Left lung (tissue), 10 donors: ENCODE data around the gene TRIM56. TPM values are rescaled to one million over a fixed set of nuclear protein-coding genes. Genes with fewer than 3 reads are reported as not detected.

Experiments used
- ATAC-seq: fragments of 200-7000 bp; cut with Tn5 transposase; one replicate; pipeline ENCODE4 v1.9.1; 2020; ENCODE audit warnings: moderate library complexity
- DNase-seq, 4 donors: peaks; one replicate each; pipeline ENCODE4 v3.0.0-alpha.2; 2013 to 2020
- H3K27ac ChIP-seq, 2 donors: fragments of 200-600 bp; sonication (generic) in 1 of 2; one replicate each; pipeline versions ENCODE4 v1.5.0 to v1.8.0; 2020 to 2021
- H3K27me3 ChIP-seq, 2 donors: fragments of 200-600 bp; sonication (generic) in 1 of 2; one replicate each; pipeline versions ENCODE4 v1.5.0 to v1.8.0; 2020 to 2021
- H3K36me3 ChIP-seq, 2 donors: fragments of 200-600 bp; sonication (generic) in 1 of 2; one replicate each; pipeline versions ENCODE4 v1.5.0 to v1.8.0; 2020 to 2021
- H3K4me1 ChIP-seq, 2 donors: fragments of 200-600 bp; one replicate each; pipeline ENCODE4 v1.8.0; 2021
- H3K4me3 ChIP-seq, 2 donors: fragments of 200-600 bp; sonication (generic) in 1 of 2; one replicate each; pipeline versions ENCODE4 v1.5.0 to v1.8.0; 2020 to 2021; ENCODE audit warnings: mild to moderate bottlenecking in 1 of 2
- H3K9me3 ChIP-seq, 2 donors: fragments of 200-600 bp; sonication (generic) in 1 of 2; one replicate each; pipeline versions ENCODE4 v1.5.0 to v1.8.0; 2020 to 2021
- CTCF ChIP-seq, 2 donors: fragments of 200-600 bp; sonication (generic) in 1 of 2; IDR thresholded peaks; one replicate each; pipeline versions ENCODE4 v1.5.0 to v1.8.0; 2021; ENCODE audit warnings: antibody characterized with exemption in 2 of 2
- intact Hi-C, 2 donors: fragments of 100-400 bp; cut with DNase I; formaldehyde crosslinking; loops; one replicate each; pipeline versions ENCODE4 v1.11.2 to v1.14.2; 2022
- polyA plus RNA-seq, 6 donors: library from polyadenylated mRNA; unstranded; fragments of 120-200 nt; gene quantifications; one replicate each; pipeline ENCODE4 v1.2.1, GENCODE V29; 2013; ENCODE audit not compliant: insufficient read length in 6 of 6
- total RNA-seq, 2 donors: library from RNA; stranded (reverse); fragmentation: NEBNext Ultra II Directional; extraction: Animal tissue kit (Norgen Biotek cat#: 25700); gene quantifications; one replicate each; pipeline ENCODE4 v1.2.1, GENCODE V29; 2021
- donor health status: DM: no; HTN: yes; CAD: no.
- donor health status: DM: no; HTN: no; CAD: no.

TRIM56 gene
- total and polyA plus RNA-seq, 8 donors = 23.4 to 55.6 (median 26.9) TPM

DNA sequence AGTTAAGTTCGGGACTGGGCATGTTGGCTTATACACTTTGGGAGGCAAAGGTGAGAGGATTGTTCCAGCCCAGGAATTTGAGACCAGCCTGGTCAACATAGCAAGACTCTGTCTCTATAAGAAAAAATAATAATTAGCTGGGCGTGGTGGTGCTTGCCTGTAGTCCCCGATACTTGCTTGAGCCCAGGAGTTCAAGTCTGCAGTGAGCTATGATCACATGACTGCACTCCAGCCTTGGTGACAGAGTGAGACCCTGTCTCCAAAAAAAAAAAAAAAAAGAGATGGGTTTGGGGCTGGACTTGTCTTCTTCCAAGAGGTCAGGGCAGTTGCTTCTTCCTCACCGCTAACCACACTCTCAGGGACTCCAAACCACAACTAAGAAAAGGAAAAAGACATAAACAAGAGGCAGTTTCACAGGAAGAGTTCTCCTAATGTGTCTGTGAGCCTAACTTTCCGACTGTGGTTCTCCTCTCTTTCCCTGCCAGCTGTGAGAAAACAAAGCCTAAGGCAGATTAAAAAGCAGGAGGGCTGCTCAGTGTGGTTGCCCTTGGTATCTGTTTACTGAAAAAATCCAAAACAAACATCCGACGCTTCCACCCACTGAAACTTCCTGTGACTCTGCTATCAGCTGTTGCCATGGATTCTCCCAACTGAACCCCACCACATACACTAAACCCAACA, 39.2 kb downstream of the TRIM56 start:
- Histone ChIP-seq H3K27ac (peak overlapping the region; percentile 63 to 83), H3K36me3 (no peaks in the 10 kb centered on the region), H3K4me1 (peaks cover 17 to 71% of the 10 kb centered on the region in 2 donors), H3K27me3 (peaks cover 0 to 58% of the 10 kb centered on the region in 2 donors), H3K4me3 (no peak overlapping the region), H3K9me3 (no peaks in the 10 kb centered on the region)
- peak in 1 of 4 donors; percentile 65 for DNase-seq
- intact Hi-C loops = no loop called here
- no peak for TF ChIP-seq CTCF (IDR thresholded peaks at IDR 0.05)
- ATAC-seq = peak; percentile 7

- Histone ChIP-seq H3K36me3 (peaks cover 0 to 10% of the 10 kb centered on the region in 2 donors), H3K4me3 (no peak overlapping the region), H3K27me3 (peaks cover 0 to 58% of the 10 kb centered on the region in 2 donors), H3K4me1 (peaks cover 17 to 75% of the 10 kb centered on the region in 2 donors), H3K9me3 (no peaks in the 10 kb centered on the region), H3K27ac (peak overlapping the region; percentile 63 to 83)
- peak; percentile 38 for ATAC-seq
- intact Hi-C loops = no loop called here
- TF ChIP-seq CTCF (IDR thresholded peaks at IDR 0.05) = no peak
- peak in 3 of 4 donors; percentile 54 to 77 (median 75) for DNase-seq
Observed at GRCh38 chr7:101125989-101126650, 40.8 kb downstream of the TRIM56 start.

- ATAC-seq (peak; percentile 77), DNase-seq (peak; percentile 79 to 95 (median 86))
- H3K4me3 ChIP-seq = peak within 1 kb of the TSS; percentile 17 to 41
- H3K36me3 ChIP-seq = peaks cover 0 to 15% of the 10 kb centered on the region in 2 donors
- H3K9me3 ChIP-seq = no peaks in the 10 kb centered on the region
- intact Hi-C loops = no loop called here
- H3K27me3 ChIP-seq = peaks cover 0 to 58% of the 10 kb centered on the region in 2 donors
- peaks cover 17 to 68% of the 10 kb centered on the region in 2 donors for H3K4me1 ChIP-seq
- H3K27ac ChIP-seq = peak within 1 kb of the TSS; percentile 63 to 83
- no peak for TF ChIP-seq CTCF (IDR thresholded peaks at IDR 0.05)
Observed at GRCh38 chr7:101126651-101127459, 41.6 kb downstream of the TRIM56 start, which contains the start of gene SERPINE1. Gene SERPINE1, plus strand, starts transcription at chr7:101127104. Its CDS starts 1,290 bp downstream, at chr7:101128394.

DNA sequence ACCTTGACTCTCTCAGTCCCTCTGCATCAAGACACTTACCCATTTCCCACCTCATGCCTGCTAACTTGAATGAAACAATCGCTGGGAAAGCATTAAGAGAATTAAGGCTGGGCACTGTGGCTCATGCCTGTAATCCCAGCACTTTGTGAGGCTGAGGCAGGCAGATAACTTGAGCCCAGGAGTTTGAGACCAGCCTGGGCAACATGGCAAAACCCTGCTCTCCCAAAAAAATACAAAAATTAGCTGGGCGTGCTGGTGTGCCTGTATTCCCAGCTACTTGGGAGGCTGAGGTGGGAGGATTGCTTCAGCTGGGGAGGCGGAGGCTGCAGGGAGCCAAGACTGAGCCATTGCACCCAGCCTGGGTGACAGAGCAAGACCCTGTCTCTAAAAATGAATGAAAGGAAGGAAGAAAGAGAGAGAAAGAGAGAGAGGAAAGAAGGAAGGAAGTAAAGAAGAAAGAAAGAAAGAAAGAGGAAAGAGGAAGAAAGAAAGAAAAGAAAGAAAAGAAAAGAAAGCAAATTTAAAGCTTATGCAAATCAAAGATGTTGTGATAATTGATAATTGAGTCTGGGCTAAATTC, 42.3 kb downstream of the TRIM56 start:
- H3K27ac ChIP-seq = peak overlapping the region; percentile 63 to 83
- peaks cover 14 to 61% of the 10 kb centered on the region in 2 donors for H3K4me1 ChIP-seq
- no peak for ATAC-seq

More for the DNA sequence above, 42.3 kb downstream of the TRIM56 start:
- peak overlapping the region; percentile 17 to 41 for H3K4me3 ChIP-seq
- H3K36me3 ChIP-seq = peaks cover 0 to 21% of the 10 kb centered on the region in 2 donors
- peaks cover 0 to 53% of the 10 kb centered on the region in 2 donors for H3K27me3 ChIP-seq
- intact Hi-C loops = no loop called here
- no peaks in the 10 kb centered on the region for H3K9me3 ChIP-seq
- no peak for TF ChIP-seq CTCF (IDR thresholded peaks at IDR 0.05)
- DNase-seq = no peak
